Measurements from ENCODE around the gene CHST11.

CHST11 gene

GRCh38 chr12:104703372-104703771, 246.6 kb downstream of the CHST11 start:
- DNase-seq: no peak

- no peak for DNase-seq
Measured at GRCh38 chr12:104704224-104704779, 247.6 kb downstream of the CHST11 start.

- no peak for DNase-seq
Measured at GRCh38 chr12:104707194-104707593, 250.4 kb downstream of the CHST11 start.

- no peak for DNase-seq
Measured at GRCh38 chr12:104707794-104708558, 251.2 kb downstream of the CHST11 start.

- DNase-seq: no peak
Measured at GRCh38 chr12:104708891-104709290, 252.1 kb downstream of the CHST11 start.

GRCh38 chr12:104709692-104710435, 253.1 kb downstream of the CHST11 start:
- DNase-seq: no peak

GRCh38 chr12:104710940-104711689, 254.4 kb downstream of the CHST11 start:
- no peak for DNase-seq

- DNase-seq: no peak
Measured at GRCh38 chr12:104712477-104712876, 255.7 kb downstream of the CHST11 start.

GRCh38 chr12:104712968-104713367, 256.2 kb downstream of the CHST11 start:
- DNase-seq: no peak

GRCh38 chr12:104713444-104713843, 256.7 kb downstream of the CHST11 start:
- DNase-seq: no peak

GRCh38 chr12:104714369-104714768, 257.6 kb downstream of the CHST11 start:
- no peak for DNase-seq

- DNase-seq: no peak
Measured at GRCh38 chr12:104716172-104716571, 259.4 kb downstream of the CHST11 start.

- no peak for DNase-seq
Measured at GRCh38 chr12:104718304-104718929, 261.7 kb downstream of the CHST11 start.

- no peak for DNase-seq
Measured at GRCh38 chr12:104719700-104720338, 263.1 kb downstream of the CHST11 start.

- no peak for DNase-seq
Measured at GRCh38 chr12:104720339-104721038, 263.7 kb downstream of the CHST11 start.

GRCh38 chr12:104721039-104721405, 264.3 kb downstream of the CHST11 start:
- no peak for DNase-seq

GRCh38 chr12:104721936-104722335, 265.2 kb downstream of the CHST11 start:
- no peak for DNase-seq

- no peak for DNase-seq
Measured at GRCh38 chr12:104722601-104723534, 266.1 kb downstream of the CHST11 start.

GRCh38 chr12:104723895-104724294, 267.1 kb downstream of the CHST11 start:
- DNase-seq: no peak

GRCh38 chr12:104724992-104725585, 268.3 kb downstream of the CHST11 start:
- DNase-seq: no peak
